ENCODE data around the gene PRAMEF6.
"Not testable (repeated sequence)": the region's sequence is repeated elsewhere in the genome, so short reads cannot be mapped to it uniquely, and the experiment has no call there.

PRAMEF6 gene

DNA sequence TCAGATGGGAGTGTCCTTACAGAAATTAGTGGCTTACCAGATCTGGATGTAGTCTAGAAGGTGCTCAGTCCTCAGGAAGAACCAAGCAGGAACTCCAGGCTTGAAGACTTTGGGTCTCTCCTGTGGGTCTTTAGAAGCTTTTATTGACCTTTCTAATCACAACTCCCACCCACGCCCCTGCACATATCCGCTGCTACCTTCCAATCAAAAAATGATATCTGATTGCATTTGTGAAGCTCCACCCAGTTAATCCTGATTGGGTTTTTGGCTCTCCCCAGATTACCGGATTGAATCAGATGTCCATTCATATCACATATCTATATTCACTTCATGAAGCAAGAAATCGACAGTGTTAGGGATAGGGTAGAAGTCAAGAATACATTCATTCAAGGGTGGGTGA, at the start of gene PRAMEF6:
Gene PRAMEF6 (minus strand): TSS at position 101 of the 400 bp plus-strand sequence. CDS start 5,062 bp downstream, outside the sequence.
- DNase-seq: not testable (repeated sequence)

DNA sequence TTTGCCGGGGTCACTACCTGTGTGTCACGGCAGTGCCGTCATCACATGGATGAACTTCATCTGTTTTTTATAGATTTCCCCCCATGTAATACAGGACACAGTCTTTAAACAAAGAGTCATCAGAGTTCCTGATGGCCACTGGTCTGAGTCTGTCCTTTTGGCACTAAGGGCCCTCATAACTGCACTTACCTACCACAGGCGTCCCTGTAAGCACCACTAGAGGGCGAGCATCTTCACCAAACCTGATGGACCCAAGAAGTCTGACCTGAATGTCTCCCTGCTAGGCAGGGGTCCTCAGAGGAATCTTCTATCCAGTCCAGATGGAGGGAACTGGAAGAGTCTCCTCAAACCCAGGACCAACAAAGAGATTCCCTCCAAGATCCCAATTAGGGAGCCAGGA, 23.0 kb downstream of the PRAMEF6 start:
- not testable (repeated sequence) for DNase-seq

DNA sequence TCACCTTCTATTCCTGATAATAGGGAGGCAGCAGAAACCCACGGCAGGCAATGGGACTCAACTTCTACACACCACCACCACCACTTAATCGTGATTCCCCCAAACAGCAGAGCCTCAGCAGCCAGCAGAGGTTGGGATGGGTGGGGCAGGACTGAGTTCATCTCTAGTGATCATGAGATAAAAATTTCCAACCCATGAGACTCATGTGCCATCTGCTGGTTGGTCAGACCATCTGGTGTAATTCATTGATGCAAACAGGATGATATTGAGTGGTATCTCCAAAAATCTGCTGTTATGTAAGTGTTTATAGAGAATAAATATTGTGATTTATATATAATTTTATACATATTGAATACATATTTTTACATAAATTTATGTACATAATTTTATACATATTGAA, 25.6 kb downstream of the PRAMEF6 start:
- not testable (repeated sequence) for DNase-seq

- not testable (repeated sequence) for DNase-seq
These were observed 31.1 kb downstream of the PRAMEF6 start, which contains the start of gene PRAMEF7 for GRCh38 chr1:12916310-12916709. Gene PRAMEF7 (plus strand): TSS chr1:12916610. CDS start chr1:12917693, 1,083 bp downstream.

GRCh38 chr1:12903793-12904572, 43.4 kb downstream of the PRAMEF6 start:
- not testable (repeated sequence) for DNase-seq

DNA sequence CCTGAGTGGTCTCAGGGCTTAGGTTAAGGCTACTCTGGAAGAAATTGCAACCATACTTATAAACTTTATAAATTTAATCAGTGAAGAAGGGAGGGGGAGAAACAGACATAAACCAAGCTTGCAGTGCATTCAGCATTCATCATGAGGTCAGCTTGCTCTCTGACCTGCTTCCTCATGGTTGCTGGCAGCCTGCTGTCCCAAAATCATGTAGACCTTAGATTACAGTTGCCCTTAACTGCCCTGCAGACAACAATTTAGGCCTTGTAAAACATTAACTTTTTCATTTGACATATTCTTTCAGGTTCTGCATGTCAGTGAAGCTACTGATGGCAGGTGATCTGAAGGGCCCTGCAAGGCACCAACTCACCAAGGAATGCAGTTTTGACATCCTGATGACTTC, 48.2 kb downstream of the PRAMEF6 start:
- DNase-seq: not testable (repeated sequence)

DNA sequence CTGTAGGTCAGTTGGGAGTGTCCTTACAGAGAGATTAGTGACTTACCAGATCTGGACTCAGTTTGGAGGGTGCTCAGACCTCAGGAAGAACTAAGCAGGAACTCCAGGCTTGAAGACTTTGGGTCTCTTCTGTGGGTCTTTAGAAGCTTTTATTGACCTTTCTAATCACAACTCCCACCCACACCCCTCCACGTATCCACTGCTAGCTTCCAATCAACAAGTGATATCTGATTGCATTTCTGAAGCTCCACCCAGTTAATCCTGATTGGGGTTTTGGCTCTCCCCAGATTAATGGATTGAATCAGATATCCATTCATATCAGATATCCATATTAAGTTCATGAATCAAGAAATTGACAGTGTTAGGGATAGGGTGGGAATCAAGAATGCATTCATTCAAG, 49.2 kb downstream of the PRAMEF6 start, which contains the start of gene PRAMEF10:
Gene PRAMEF10 (minus strand): TSS at position 101 of the 400 bp plus-strand sequence. CDS start 2,423 bp downstream, outside the sequence.
- not testable (repeated sequence) for DNase-seq

All from cortex of kidney (tissue), 1 donor.